CD4-positive, alpha-beta T cell treated with Interleukin-4 for 1 hour (primary cell): ENCODE results near the gene CASP7.
"Not testable (repeated sequence)": the region's sequence is repeated elsewhere in the genome, so short reads cannot be mapped to it uniquely, and the experiment has no call there.

Source experiments
- DNase-seq, 2 donors: peaks; one replicate each; pipeline ENCODE4 v3.0.0-alpha.2; 2020 to 2022

The CASP7 gene

DNA sequence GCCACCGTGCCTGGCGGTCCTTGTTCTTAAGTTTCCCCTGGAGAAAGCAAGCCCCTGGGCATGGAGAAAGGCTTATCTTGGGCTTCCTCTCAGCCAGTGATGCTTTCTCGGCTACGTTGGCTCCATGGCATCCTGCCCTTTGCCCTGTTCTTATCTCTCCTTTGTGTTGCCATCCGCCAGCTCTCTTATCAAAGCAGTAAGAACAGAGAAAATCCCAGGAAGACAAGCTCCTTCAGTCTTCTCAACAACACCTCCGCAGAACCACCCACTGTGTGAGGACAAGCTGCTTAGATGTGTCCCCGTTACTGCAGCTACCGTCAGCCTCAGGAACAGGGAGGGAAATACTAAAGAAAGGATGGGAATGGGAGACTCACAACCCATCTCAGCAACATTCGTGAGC, 75.1 kb downstream of the CASP7 start:
- no peak for DNase-seq

DNA sequence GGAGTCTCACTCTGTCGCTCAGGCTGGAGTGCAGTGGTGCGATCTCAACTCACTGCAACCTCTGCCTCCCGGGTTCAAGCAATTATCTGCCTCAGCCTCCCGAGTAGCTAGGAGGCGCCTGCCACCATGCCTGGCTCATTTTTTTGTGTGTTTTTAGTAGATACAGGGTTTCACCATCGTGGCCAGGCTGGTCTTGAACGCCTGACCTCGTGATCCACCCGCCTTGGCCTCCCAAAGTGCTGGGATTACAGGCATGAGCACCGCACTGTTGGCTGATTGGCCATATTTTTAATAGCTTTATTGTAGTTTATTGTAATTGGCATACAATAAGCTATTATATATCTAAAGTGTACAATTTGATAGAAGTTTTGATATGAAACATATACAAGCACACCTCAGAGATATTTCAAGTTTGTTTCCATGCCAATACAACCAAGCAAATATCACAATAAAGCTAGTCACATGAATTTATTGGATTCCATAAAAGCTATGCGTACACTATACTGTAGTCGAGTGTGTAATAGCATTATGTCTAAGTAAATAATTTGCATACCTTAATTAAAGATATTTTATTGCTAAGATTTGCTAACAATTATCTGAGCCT, 77.3 kb downstream of the CASP7 start:
- DNase-seq, result no peak

DNA sequence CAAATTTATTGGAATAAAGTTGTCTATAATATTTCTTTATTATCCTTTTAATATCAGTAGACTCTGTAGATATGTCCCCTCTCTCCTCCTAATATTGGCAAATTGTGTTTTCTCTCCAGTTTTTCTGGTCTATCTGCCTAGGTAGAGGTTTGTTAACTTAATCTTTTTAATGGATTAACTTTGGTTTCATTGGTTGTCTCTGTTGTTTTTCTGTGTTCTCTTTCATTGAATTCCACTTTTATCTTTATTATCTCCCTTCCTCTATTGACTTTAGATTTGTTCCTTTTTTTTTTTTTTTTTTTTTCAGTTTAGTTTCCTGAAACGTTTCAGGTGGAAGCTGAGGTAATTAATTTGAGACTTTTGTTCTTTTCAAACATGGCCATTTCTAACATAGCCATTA, 82.4 kb downstream of the CASP7 start:
- no peak for DNase-seq

DNA sequence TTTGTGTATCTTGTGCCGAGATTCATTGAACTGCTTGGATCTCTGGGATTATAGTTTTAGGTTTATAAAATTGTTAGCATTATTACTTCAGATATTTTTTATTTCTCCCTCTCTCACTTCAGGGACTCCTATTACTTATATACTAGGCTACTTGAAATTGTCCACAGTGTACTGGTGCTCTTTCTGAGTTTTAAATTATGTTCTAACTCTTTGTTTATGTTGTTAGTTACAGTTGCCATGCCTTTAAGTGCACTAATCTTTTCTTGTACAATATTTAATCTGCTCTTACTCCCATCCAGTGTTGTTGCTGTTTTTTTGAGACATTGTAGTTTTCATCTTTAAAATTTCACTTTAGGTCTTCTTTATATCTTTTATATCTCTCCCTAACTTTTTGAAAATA, 84.9 kb downstream of the CASP7 start:
- DNase-seq, result no peak

DNA sequence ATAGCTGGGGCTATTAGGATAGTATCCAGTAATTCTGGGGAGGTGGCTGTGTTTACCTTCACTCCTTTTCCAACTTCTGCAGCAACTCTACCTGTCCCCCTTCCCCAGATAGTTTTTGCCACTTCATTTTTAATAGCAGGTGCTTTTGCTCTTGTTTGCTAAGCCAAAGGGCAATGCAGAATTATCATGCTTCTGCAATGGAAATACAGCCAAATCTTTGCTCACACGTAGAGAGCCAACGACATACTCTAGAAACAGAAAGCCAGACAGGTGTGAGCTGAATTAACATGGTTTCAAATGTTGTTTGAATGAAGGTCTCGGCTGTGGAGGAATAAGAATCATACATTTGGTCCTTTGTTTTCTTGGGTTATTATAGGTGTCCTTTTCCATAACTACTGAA, 86.2 kb downstream of the CASP7 start:
- DNase-seq, result no peak

DNA sequence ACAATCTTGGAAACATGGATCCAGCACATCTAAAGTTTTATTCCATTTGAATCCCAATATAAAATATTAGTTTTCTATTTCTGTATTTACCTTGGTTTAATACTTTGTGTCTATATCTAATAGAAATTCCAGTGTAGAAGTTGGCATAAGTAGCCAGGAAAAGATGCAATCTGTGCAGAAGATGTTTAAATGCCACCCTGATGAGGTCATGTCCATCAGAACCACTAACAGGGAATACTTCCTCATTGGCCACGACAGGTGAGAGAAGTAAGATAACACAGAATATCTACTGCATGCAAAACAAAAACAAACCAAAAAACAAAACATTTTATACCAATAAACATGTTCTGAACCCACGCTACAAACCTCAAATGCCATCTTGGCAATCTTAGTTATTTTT, 87.5 kb downstream of the CASP7 start:
- no peak for DNase-seq

DNA sequence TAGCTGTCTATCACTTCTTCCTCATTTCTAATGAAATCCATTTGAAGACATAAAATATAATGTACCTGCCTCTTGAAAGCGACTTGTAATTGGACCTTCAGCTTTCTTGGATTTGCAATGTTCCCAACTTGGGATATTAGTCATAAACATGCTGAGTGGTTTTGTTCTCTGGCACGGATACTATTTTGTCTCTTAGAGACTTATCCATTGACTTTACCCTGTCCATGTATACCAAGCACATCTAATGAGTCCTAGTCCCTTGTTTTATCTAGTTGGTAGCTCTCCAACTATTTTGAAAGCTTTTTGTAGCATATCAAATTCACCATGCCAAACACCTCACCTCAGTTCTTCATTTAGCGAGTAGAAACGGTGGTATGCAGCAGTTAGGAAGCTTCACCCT, 90.6 kb downstream of the CASP7 start:
- DNase-seq, result no peak

DNA sequence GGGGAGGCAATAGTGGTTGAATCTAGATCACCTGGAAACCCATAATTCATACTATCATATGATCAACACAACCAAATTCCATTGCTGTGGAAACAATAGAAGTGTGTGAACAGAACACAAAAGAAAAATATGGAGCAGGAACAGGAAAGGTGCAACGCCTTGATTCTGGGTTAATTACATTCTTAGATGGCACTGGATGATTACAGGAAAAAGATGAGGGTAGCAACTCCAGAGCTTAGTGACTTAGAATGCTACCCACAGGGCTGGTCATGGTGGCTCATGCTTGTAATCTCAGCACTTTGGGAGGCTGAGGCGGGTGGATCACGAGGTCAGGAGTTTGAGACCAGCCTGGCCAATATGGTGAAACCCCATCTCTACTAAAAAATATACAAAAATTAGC, 91.4 kb downstream of the CASP7 start:
- DNase-seq, result not testable (repeated sequence)

DNA sequence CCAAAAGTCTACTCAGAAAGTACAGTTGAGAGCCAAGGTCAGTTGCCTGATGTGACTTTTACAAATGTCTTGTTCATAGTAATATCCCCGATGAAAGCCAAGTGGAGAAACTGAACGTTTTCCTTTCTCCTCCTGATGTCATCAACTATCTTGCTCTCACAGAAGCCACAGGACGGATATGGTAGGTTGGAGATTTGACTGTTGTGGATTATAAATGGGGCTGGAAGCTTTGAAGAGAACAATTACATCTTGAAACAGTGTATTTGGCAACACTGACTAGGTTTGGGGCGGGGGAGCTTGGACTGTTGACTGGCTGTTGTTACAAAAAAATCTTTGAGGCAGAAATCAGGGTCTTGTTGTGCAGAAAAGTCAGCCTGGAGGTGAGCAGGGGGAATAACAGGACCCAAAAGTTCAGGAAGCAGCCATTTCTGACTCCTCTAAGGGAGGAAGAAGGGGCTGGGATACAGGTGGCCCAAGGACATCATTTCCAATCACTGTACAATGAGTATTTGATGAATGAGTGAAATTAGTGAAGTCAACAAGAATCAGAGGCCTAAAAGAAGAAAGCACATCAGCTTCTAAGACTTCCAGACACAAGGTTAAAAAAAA, 96.1 kb downstream of the CASP7 start:
- DNase-seq, result no peak

DNA sequence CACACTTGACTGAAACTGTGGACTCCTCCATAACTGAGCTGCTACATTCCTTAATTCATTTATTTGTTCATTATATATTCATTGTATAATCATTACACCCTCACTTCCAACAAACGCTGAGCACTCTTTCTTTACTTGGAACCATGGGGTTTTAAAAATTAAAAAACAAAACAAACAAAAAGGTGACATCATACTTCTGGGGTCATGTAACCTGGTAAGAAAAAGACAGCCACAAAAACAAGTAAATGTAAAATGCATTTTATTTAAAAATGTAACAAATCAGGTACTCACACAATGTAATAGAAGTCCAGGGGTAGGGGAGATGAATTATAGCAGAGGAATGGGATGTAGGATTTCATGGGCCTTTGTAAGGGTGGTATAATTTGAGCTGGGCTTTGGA, 96.8 kb downstream of the CASP7 start:
- DNase-seq, result no peak
